DND-41 (cell line): ENCODE data around the gene USH1C.

Experiments used
- ATAC-seq: fragments of 200-7000 bp; cut with Tn5 transposase; 3 replicates; pipeline ENCODE4 v1.9.1; 2021; ENCODE audit warnings: low read depth; ENCODE audit not compliant: insufficient read depth
- DNase-seq: peaks from one replicate; pipeline ENCODE4 v3.0.0-alpha.2; 2020
- H2AFZ ChIP-seq: 2 replicates; pipeline ENCODE4 v1.6.0; 2012; ENCODE audit warnings: low read depth, low read length
- H3K27ac ChIP-seq: 2 replicates; pipeline ENCODE4 v1.5.1; 2012; ENCODE audit warnings: low read length, inconsistent platforms
- H3K27me3 ChIP-seq: fragments of 200-600 bp; sonication (generic); 2 replicates; pipeline ENCODE4 v1.6.0; 2012; ENCODE audit warnings: low read length, mild to moderate bottlenecking, inconsistent platforms; ENCODE audit not compliant: insufficient read depth, poor library complexity
- H3K36me3 ChIP-seq: 2 replicates; pipeline ENCODE4 v1.5.1; 2012; ENCODE audit warnings: low read length, inconsistent platforms; ENCODE audit not compliant: insufficient read depth
- H3K4me1 ChIP-seq: 2 replicates; pipeline ENCODE4 v1.5.1; 2012; ENCODE audit warnings: mild to moderate bottlenecking, low read length; ENCODE audit not compliant: insufficient read depth
- H3K4me2 ChIP-seq: 2 replicates; pipeline ENCODE4 v1.6.0; 2012; ENCODE audit warnings: mild to moderate bottlenecking, moderate library complexity, low read length, inconsistent platforms; ENCODE audit not compliant: insufficient read depth
- H3K4me3 ChIP-seq, 2 experiments: fragments of 200-600 bp in 1 of 2; shearing (Covaris generic) in 1 of 2; 2 replicates each; pipeline ENCODE4 v1.5.1; 2012 to 2016; ENCODE audit warnings: inconsistent platforms in 2 of 2, low read length in 2 of 2, mild to moderate bottlenecking in 2 of 2, low read depth in 1 of 2, moderate library complexity in 1 of 2
- H3K79me2 ChIP-seq: 2 replicates; pipeline ENCODE4 v1.6.0; 2012; ENCODE audit warnings: low read length, inconsistent platforms; ENCODE audit not compliant: insufficient read depth
- H3K9ac ChIP-seq: 2 replicates; pipeline ENCODE4 v1.6.0; 2012; ENCODE audit warnings: low read depth, mild to moderate bottlenecking, inconsistent platforms, low read length, moderate library complexity
- H3K9me3 ChIP-seq: 2 replicates; pipeline ENCODE4 v1.5.1; 2012; ENCODE audit warnings: low read length, moderate library complexity, mild to moderate bottlenecking, inconsistent platforms; ENCODE audit not compliant: insufficient read depth, severe bottlenecking
- H4K20me1 ChIP-seq: 2 replicates; pipeline ENCODE4 v1.6.0; 2012; ENCODE audit warnings: low read length; ENCODE audit not compliant: insufficient read depth
- EZH2 ChIP-seq: IDR thresholded peaks from 3 replicates; pipeline ENCODE4 v1.6.1; 2012; ENCODE audit warnings: borderline replicate concordance, low read depth, mild to moderate bottlenecking, moderate library complexity, low read length, inconsistent platforms; ENCODE audit not compliant: severe bottlenecking
- TF ChIP-seq, protein P1 (sequence below): IDR thresholded peaks from 2 replicates; pipeline ENCODE4 v1.5.1; 2012; ENCODE audit warnings: borderline replicate concordance, low read length, moderate library complexity, mild to moderate bottlenecking; ENCODE audit not compliant: poor library complexity, severe bottlenecking; ENCODE audit errors: extremely low read depth

The USH1C gene

DNA sequence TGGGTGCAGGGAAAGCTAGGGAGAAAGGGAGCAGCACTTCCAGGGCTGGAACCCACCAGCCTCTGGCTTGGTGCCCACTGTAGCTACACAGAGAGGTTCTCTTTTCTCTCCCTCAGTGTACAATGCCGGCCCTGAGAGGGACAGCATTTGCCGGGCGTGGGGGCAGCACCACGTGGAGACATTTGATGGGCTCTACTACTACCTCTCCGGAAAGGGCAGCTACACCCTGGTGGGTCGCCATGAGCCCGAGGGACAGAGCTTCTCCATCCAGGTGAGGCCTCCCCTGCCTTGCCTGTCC is 9.0 kb upstream of the USH1C start:
- ATAC-seq (no peak), DNase-seq (no peak)
- Histone ChIP-seq H3K9ac (no peak overlapping the region), H2AFZ (no peak overlapping the region), H3K27ac (no peak overlapping the region), H3K79me2 (no peaks in the 10 kb centered on the region), H3K4me1 (no peaks in the 10 kb centered on the region), H3K36me3 (no peaks in the 10 kb centered on the region), H3K27me3 (peaks cover 17% of the 10 kb centered on the region), H3K4me3 (no peak overlapping the region), H3K4me2 (no peak overlapping the region), H3K9me3 (no peaks in the 10 kb centered on the region), H4K20me1 (no peaks in the 10 kb centered on the region; the same call in 1 of the 2 replicates)
- TF ChIP-seq EZH2, result no peak
- TF ChIP-seq, protein P1, sequence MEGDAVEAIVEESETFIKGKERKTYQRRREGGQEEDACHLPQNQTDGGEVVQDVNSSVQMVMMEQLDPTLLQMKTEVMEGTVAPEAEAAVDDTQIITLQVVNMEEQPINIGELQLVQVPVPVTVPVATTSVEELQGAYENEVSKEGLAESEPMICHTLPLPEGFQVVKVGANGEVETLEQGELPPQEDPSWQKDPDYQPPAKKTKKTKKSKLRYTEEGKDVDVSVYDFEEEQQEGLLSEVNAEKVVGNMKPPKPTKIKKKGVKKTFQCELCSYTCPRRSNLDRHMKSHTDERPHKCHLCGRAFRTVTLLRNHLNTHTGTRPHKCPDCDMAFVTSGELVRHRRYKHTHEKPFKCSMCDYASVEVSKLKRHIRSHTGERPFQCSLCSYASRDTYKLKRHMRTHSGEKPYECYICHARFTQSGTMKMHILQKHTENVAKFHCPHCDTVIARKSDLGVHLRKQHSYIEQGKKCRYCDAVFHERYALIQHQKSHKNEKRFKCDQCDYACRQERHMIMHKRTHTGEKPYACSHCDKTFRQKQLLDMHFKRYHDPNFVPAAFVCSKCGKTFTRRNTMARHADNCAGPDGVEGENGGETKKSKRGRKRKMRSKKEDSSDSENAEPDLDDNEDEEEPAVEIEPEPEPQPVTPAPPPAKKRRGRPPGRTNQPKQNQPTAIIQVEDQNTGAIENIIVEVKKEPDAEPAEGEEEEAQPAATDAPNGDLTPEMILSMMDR, result no peak

DNA sequence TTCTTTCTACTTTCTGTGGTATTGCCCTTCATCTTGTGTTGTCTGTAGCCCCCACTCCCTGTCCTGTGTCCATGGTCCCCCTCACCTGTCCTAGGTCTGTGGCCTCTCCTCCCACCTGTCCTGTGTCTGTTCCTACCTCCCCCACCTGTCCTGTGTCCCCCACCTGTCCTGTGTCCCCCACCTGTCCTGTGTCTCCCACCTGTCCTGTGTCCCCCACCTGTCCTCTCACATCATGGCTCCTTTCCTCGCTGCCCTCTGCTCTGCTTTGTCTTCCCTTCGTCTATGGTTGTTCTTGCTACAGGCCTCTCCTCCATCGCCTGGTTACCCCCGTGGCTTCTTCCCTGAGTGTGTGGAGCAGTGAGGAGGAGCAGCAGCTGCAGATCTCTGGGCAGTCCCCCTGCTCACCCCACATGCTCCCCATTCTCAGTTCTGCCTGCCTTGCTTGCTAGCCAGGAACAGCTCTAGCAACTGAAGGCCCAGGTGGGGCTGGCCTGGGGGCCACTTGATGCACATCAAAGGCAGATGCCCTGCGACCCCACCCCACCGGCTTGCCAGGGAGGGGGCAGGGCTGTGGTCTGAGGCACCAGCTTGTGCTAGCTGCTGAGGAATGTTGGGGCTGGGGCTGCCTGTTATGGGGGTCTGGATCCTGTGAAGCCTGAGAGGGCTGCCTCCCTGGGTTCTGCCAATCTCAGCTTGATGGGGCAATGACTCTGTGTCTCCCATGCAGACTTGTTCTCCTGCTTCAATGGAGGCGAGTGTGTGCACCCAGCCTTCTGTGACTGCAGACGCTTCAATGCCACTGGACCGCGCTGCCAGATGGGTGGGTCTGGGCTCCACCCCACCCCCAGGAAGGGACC is 8.4 kb upstream of the USH1C start:
- no peak overlapping the region for H3K4me2 ChIP-seq
- H3K36me3 ChIP-seq, result no peaks in the 10 kb centered on the region
- no peaks in the 10 kb centered on the region for H3K9me3 ChIP-seq
- no peak for ATAC-seq
- H3K27me3 ChIP-seq, result peaks cover 17% of the 10 kb centered on the region
- no peaks in the 10 kb centered on the region for H3K4me1 ChIP-seq
- H2AFZ ChIP-seq, result no peak overlapping the region
- no peak overlapping the region for H3K4me3 ChIP-seq
- no peaks in the 10 kb centered on the region for H3K79me2 ChIP-seq
- TF ChIP-seq EZH2, result no peak
- TF ChIP-seq, protein P1, result no peak
- no peaks in the 10 kb centered on the region; the same call in 1 of the 2 replicates for H4K20me1 ChIP-seq
- no peak overlapping the region for H3K27ac ChIP-seq
- DNase-seq, result no peak
- H3K9ac ChIP-seq, result no peak overlapping the region

GRCh38 chr11:17552041-17552355 is 7.8 kb upstream of the USH1C start:
- ATAC-seq (no peak), DNase-seq (no peak)
- H3K27me3 ChIP-seq, result peaks cover 17% of the 10 kb centered on the region
- no peak overlapping the region for H3K9ac ChIP-seq
- H3K4me1 ChIP-seq, result no peaks in the 10 kb centered on the region
- TF ChIP-seq EZH2, result no peak
- TF ChIP-seq, protein P1, result no peak
- no peaks in the 10 kb centered on the region; the same call in 1 of the 2 replicates for H4K20me1 ChIP-seq
- H3K36me3 ChIP-seq, result no peaks in the 10 kb centered on the region
- no peaks in the 10 kb centered on the region for H3K9me3 ChIP-seq
- no peak overlapping the region for H3K4me2 ChIP-seq
- no peak overlapping the region for H3K4me3 ChIP-seq
- no peak overlapping the region for H2AFZ ChIP-seq
- H3K27ac ChIP-seq, result no peak overlapping the region
- H3K79me2 ChIP-seq, result no peaks in the 10 kb centered on the region
